ENCODE measurements around the gene ZNF410.
"Not testable (repeated sequence)": the region's sequence is repeated elsewhere in the genome, so short reads cannot be mapped to it uniquely, and the experiment has no call there.

The ZNF410 gene, protein sequence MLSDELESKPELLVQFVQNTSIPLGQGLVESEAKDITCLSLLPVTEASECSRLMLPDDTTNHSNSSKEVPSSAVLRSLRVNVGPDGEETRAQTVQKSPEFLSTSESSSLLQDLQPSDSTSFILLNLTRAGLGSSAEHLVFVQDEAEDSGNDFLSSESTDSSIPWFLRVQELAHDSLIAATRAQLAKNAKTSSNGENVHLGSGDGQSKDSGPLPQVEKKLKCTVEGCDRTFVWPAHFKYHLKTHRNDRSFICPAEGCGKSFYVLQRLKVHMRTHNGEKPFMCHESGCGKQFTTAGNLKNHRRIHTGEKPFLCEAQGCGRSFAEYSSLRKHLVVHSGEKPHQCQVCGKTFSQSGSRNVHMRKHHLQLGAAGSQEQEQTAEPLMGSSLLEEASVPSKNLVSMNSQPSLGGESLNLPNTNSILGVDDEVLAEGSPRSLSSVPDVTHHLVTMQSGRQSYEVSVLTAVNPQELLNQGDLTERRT

DNA sequence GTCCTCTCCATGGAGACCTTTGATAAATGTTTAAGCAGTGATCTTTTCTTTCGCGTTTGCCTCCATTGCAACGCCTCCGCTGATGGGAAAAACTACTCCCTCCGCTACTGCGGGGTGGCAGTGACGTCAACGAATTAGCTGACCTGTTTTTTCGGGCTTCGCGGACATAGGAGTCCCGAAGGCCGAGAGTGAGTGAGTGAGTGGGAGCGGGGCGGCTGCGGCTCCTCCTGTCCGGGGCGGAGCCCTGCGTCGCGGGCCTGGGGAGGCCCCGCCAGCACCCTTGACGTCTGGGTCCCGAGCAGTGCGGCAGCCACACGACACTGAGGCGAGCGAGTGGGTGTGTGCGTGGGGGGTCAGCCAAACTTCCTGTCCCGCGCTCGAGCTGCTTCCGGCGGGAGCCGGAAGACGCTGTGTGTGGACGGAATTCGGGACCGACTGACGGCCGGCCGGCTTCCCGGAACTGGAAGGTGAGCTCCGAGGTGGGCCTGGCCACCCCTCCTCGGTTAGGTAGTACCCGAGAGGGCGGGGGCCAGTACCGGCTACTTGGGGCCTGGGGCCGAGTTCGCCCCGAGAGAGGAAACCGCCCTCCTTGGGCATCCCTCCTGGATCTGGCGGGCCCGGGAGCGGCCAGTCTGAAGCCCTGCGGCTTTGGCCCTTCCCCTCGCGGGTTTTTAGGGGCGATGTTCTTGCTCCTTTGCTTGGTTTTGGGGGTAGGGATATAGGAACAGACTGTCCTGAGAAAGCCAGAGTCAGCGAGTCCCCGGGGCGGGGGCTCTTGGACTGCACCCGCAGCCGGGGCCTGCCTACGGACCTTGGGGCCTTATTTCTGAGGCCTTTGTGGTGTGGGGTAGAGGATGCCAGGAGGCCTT is at the start of gene ZNF410:
ZNF410 (plus strand) TSS at position 411 of the 869 bp plus-strand sequence. CDS start 5,317 bp downstream, outside the sequence.
- DNase-seq: peak; percentile 62 to 70 (median 62)

DNA sequence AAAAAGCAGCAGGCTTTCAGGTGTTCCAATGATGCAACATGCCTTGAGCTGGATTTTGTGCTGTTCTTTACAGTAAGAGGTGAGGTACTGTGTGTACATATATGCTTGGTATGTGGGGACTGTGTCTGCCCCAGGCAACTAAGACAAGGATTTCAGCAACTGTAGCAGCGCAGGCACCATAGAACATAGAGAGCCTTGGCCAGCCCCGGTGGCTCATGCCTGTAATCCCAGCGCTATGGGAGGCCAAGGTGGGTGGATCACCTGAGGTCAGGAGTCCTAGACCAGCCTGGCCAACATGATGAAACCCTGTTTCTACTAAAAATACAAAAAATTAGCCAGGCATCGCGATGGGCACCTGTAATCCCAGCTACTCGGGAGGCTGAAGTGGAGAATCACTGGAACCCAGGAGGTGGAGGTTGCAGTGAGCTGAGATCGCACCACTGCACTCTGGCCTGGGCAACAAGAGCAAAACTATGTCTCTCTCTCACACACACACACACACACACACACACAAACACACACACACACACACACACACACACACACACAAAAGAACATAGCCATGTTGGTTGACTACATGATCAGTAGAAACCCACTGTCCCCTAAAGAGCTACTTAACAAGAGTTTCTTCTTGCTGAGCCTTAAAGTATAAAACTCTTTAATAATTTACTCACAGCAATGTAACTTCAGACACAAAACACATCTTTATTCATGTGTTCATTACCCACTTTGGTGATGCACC is 48.2 kb upstream of the ZNF410 start:
- DNase-seq: not testable (repeated sequence)

DNA sequence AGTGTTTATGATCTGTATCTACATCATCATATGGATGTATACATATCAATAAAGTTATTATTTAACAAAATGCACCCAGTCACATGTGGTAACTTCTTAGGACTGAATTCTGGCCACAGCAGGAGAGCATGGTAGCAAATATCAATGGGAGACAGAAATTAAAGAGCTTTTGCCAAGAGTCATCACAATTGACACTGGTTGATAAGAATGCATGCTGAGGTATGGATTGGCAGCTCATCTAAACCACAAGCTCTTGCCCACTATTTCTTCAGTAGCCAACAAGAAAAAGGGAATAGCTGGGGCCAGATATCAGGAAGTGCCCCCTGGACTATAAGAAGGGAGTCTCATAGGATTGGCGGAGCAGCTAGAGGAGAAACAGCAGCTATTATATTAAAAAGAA is 44.5 kb upstream of the ZNF410 start:
- no peak for DNase-seq

DNA sequence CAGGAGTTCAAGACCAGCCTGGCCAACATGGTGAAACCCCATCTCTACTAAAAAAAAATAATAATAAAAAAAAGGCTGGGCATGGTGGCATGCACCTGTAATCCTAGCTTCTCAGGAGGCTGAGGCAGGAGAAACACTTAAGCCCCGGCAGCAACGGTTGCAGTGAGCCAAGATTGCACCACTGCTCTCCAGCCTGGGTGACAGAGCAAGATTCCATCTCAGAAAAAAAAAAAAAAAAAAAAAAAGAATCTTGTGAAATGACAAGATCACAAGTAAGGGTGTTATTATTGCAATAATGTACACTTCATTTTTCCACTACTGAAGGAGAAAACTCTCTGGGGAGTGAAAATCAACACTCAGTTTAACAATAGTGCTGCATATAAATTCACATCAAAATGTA is 43.8 kb upstream of the ZNF410 start:
- DNase-seq: no peak

DNA sequence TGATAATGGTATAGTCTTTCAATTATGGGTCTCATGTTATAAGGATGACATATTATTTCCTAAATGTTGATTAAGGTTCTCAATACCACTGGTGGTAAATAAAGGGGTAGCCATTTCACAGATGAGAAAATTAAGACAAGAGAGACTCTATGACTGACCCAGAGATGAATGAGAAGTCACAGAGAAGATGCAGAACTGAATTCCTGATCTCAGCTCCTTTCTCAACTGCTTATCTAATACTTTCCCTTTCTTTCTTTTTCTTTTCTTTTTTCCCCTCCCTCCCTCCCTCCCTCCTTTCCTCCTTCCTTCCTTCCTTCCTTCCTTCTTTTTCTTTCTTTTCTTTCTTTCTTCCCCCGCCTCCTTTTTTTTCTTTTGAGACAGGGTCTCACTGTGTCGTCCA is 43.4 kb upstream of the ZNF410 start:
- no peak for DNase-seq

DNA sequence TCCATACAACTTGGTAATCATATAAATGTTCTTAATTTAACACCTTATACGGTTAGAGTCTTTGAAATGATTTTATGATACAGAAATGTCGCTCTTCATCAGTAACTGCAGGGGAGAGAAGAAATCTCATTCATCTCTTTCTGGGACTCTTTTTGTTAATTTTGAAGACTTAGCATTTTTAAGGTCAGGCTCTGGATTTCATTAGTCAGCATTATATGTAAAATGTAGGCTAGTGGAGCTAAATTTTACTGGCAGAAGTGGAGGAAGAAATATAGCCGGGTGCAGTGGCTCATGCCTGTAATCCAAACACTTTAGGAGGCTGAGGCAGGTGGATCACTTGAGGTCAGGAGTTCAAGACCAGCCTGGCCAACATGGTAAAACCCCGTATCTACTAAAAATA is 39.7 kb upstream of the ZNF410 start:
- DNase-seq: no peak

DNA sequence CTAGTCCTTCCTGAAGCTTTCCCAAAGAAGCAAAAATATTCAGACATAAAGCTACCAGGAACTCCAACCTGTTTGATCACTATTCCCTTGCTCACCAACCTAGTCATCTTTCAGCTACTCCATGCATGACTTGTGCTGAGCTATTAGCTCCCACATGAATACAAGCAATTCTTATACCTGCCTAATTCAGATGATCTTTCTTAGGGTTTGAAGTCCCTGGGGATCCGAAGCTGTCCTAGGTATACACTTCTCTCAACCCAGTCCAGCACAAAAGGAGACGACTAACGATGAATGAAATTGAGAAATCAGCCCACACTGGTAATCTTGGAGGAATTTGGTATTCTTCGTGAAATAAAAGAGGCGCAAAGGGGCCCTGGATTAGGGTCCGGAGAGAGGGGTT is 35.7 kb upstream of the ZNF410 start:
- DNase-seq: no peak

DNA sequence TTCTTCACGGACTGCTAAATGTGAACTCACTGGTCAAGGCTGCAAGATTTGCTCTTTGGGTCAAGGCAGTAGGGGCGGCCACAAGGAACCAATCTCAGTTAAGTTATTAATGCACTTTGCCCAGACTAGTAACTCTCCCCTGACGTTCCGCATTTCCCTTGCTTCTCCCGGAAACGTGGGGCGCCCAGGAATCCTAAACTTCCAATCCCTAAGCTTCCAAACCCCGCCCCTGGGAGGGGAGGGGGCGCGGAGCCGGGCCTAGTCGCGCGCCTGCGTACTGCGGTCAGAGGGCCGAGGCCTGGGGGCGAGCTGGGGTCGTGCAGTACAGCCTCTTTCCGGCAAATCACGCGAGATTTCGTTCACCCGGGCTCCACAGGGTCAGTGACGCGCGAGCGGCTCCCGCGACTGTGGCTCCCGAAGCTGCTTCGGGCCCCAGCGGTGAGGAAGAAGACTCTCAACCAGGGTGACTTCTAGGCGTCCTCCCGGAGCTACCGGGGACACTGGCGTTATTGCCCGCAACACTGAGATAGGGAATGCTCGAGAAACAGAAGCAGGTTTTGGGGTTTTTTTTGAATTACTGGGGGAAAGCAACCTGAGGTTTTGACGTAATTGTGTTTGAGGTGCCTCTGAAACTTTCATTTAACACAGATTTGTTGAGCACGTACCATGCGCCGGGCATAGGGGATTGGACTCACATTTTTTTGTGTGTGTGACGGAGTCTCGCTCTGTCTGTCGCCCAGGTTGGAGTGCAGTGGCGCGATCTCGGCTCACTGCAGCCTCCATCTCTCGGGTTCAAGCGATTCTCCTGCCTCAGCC is 34.9 kb upstream of the ZNF410 start, which contains the start of gene PTGR2:
PTGR2 (plus strand) TSS at position 265 of the 816 bp plus-strand sequence. CDS start 7,032 bp downstream, outside the sequence.
- peak; percentile 54 to 81 (median 70) for DNase-seq

DNA sequence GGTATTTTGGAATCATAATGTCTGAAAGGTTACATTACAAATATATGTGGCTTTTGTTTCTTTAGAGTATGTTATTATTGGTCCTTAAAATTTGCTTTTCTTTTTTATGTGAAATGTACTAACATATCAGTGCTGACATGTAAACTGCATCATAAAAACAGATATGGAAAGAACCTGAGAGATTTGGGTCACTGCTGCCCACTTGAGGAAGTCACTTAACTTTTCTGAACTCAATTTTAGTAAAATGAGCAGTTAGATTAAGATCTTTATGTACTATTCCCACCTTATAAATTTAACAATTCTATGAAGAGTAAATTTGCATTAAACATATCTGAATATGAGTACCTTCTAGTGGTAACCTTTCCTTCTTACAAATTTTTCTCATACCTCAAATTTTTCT is 27.5 kb upstream of the ZNF410 start:
- no peak for DNase-seq

DNA sequence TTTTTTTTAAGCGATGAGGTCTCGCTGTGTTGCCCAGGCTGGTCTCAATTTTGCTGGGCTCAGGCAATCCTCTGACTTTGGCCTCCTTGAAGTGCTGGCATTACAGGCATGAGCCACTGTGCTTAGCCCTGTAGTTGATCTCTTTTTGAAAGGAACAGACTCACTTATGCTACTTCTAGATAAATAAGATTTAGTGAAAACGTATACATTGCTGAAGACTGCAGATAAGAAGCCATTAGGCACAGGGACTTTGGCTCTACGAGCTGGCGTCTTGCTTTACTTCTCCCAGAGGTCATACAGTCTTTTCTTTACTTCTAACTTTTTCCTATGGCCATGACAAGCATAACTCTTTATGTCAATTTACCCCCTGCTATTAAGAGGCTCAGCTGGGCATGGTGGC is 25.6 kb upstream of the ZNF410 start:
- no peak for DNase-seq

DNA sequence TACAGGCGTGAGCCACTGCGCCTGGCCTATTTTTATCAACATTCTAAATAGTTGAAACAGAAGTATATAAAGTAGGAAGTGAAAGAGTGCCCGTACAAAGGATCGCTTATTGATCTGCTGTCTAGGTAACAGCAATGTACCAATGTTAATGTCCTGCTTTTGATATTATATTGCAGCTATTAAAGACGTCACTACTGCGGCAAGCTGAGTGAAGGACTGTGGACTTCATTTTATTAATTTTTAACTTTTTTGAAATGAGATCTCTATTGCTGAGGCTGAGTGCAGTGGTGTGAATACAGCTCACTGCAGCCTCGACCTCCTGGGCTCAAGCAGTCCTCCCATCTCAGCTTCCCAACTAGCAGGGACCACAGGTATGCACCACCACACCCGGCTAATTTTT is 24.2 kb upstream of the ZNF410 start:
- no peak for DNase-seq

DNA sequence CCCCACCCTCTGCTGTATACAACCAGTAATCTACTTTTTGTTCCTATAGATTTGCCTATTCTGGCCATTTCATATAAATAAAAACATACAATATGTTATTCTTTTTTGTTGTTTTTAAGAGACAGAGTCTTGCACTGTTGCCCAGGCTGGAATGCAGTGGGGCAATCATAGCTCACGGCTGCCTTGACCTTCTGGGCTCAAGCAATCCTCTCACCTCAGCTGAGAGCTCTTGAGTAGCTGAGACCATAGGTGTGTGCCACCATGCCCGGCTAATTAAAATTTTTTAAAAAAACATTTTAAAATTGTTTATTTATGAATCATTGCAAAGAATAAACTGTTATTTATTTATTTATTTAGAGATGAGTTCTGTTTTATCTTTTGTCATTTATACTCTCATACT is 23.4 kb upstream of the ZNF410 start:
- DNase-seq: no peak

DNA sequence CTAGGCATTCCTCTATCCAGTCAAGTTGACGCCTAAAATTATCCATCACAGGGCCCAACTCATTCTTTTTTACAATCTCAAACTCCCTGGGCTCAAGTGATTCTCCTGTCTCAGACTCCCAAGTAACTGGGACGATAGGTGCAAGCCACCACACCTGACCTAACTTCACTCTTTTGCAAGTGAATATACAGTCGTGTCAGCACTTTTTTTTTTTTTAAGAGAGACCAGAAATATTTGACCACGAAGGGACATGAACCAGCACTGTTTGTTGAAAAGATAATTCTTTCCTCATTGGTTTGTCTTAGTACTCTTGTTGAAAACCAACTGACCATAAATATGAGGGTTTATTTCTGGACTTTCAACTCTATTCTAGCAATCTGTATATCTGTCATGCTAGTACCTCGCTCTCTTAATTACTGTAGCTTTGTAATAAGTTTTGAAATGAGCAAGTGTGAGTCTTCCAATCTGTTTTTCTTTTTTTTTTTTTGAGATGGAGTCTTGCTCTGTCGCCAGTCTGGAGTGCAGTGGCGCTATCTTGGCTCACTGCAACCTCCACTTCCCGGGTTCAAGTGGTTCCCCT is 21.0 kb upstream of the ZNF410 start:
- DNase-seq: no peak

DNA sequence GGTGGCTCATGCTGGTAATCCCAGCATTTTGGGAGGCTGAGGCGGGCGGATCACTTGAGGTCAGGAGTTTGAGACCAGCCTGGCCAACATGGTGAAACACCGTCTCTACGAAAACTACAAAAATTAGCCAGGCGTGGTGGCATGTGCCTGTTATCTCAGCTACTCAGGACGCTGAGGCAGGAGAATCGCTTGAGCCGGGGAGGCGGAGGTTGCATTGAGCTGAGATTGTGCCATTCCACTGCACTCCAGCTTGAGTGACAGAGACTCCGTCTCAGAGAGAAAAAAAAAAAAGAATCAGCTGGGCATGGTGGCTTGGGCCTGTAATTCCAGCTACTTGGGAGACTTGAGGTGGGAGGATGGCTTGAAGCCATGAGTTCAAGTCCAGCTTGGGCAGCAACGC is 16.9 kb upstream of the ZNF410 start:
- not testable (repeated sequence) for DNase-seq

DNA sequence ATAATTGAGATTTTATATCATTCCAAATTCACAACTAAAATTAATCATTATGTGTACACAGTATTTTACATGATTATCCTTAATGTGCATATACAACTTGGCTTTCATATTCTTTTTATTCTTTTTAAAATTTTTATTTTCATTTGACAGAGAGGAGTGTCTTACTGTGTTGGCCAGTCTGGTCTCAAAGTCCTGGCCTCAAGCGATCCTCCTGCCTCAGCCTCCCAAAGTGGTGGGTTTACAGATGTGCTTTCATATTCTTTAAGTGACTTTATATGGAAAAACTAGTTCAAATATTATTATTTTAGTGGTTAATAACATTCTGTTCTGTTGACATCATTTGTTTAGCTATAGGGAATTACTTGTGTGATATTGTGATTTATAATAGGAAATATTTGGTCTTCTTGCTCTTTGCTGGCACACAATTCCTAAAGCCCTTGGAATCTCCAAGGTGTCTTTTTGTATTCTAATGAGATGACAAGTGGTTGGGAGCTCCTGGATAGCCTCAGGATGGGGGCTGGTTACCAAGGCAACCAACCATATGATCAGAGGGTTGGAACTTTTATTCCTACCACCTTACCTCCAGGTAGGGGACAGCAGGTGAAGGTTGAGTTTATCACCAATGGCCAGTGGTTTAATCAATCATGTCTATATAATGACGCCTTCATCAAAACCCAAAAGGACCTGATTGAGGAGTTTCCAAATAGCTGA is 16.0 kb upstream of the ZNF410 start:
- DNase-seq: no peak

DNA sequence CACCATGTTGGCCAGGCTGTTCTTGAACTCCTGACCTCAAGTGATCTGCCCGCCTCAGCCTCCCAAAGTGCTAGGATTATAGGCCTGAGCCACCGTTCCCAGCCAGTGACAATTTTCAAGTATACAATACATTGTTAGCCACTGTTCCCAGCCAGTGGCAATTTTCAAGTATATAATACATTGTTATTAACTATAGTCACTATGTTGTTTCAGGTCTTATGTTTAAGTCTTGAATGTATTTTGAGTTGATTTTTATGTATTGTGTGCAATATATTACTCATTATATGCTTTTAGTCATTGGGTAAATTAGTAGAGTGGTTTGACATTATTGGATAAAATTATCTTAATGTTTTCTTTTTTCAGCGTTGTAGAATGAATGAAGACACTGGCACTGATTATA is 13.0 kb upstream of the ZNF410 start:
- no peak for DNase-seq

DNA sequence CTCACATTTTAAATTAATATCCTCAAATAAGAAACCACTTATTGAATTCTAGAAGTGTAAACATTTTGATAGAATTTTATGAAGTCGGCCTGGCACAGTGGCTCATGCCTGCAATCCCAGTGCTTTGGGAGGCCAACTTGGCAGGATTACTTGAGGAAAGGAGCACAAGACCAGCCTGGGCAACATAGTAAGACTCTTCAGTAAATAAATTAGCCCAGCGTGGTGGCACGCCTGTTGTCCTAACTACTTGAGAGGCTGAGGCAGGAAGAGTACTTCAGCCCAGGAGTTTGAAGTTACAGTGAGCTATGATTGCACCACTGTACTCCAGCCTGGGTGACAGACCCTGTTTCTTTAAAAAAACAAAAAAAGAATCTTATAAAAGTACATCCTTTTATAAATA is 8.9 kb upstream of the ZNF410 start:
- DNase-seq: no peak

DNA sequence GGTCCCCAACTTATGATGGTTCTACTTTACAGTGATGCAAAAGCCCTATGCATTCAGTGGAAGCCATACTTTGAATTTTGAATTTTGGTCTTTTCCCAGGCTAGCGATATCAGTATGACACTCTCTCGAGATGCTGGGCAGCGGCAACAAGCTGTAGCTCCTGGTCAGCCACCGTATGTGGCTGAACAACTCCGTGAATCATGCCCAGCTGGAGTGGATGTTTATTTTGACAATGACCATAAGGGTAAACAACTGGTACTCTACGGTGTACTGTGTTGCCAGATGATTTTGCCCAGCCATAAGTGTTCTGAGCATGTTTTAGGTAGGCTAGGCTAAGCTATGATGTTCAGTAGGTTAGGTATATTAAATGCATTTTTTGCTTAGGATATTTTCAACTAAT is 8.2 kb upstream of the ZNF410 start:
- DNase-seq: no peak

DNA sequence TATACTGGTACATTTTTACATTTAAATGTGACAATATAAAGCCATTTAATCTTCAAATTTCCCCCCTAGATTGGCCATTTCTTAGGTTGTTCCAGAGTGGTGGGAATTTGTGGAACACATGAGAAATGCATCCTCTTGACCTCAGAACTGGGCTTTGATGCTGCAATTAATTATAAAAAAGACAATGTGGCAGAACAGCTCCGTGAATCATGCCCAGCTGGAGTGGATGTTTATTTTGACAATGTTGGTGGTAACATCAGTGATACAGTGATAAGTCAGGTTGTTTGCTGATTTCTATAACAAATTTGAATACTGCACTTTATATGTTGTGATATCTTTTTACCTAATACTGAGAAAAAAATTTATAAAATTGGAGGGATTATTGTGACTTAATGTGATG is 7.6 kb upstream of the ZNF410 start:
- no peak for DNase-seq

DNA sequence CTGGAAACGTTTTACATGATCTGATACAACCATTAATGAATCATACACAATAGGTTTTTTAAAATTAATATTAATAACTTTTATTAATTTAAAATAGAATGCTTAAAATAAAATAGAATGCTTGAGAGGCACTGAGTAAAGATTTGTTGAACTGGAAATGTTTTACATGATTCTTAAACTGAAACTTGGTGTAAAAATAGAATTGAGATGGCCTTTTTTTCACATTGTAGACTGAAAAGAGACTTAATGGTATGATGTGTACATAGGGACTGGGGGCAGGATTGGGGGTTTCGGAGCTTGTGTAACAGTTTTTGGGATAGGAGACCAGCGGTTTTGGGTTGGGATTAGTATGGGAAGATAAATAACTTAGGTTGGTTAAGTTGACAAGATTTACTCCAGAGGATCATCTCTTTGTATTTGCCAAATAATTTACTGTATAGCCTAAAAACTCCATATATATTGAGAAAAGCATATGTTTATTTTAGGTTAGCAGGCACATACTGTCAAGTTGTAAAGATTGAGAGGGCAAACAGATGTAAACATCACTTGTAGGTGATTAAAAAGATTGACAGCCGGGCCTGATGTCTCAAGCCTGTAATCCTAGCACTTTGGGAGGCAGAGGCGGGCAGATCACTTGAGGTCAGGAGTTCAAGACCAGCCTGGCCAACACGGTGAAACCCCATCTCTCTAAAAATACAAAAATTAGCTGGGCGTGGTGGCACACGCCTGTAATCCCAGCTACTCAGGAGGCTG is 2.0 kb upstream of the ZNF410 start:
- DNase-seq: no peak

DNA sequence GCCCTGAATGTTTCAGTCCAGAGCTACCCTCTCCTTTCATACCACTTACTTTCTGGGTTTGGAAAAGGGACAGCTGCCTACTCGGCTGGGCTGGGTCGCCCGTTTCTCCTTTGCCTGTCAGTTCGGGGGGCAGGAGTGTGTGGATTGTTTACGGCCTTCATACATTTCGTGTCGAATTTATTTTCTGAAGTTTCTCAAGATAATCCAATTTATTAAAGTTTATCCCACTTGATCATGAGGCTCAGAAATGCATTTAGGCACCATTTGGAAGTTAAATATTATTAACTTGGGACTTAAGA is 608 bp downstream of the ZNF410 start:
- DNase-seq: no peak
